Spinal cord (tissue), 10 donors: Measurements from ENCODE around the gene TLN1. TPM values are rescaled to one million over a fixed set of nuclear protein-coding genes. Genes with fewer than 3 reads are reported as not detected.

ENCODE experiments used
- DNase-seq, 6 donors: peaks; one replicate each; pipeline versions ENCODE4 v3.0.0 to v3.0.0-alpha.2; 2013 to 2015; ENCODE audit warnings: low spot score in 6 of 6, low read depth in 4 of 6
- H3K27ac ChIP-seq: one replicate; pipeline ENCODE4 v1.5.1; 2013; ENCODE audit warnings: low read depth, low read length, control low read depth
- H3K27me3 ChIP-seq: one replicate; pipeline ENCODE4 v1.6.1; 2013; ENCODE audit warnings: low read length; ENCODE audit not compliant: control insufficient read depth, insufficient read depth
- H3K36me3 ChIP-seq: one replicate; pipeline ENCODE4 v1.6.1; 2013; ENCODE audit warnings: low read length; ENCODE audit not compliant: control insufficient read depth, insufficient read depth
- H3K4me1 ChIP-seq: one replicate; pipeline ENCODE4 v1.6.1; 2013; ENCODE audit warnings: low read length; ENCODE audit not compliant: control insufficient read depth, insufficient read depth
- H3K4me3 ChIP-seq: one replicate; pipeline ENCODE4 v1.5.1; 2013; ENCODE audit warnings: low read depth, low read length, control low read depth
- H3K9me3 ChIP-seq: one replicate; pipeline ENCODE4 v1.6.1; 2013; ENCODE audit warnings: low read length; ENCODE audit not compliant: control insufficient read depth, insufficient read depth
- WGBS: methylation state at CpG from one replicate; pipeline ENCODE4 v1.1.5; 2013; ENCODE audit warnings: missing lambda C conversion rate; ENCODE audit not compliant: insufficient coverage; 5-methylcytosine and 5-hydroxymethylcytosine counted together
- polyA plus RNA-seq, 2 donors: library from polyadenylated mRNA; unstranded; fragments of 120-200 nt; gene quantifications; one replicate each; pipeline ENCODE4 v1.2.1, GENCODE V29; 2013; ENCODE audit not compliant: insufficient read length in 2 of 2
- total RNA-seq, 2 donors: library from RNA; depleted of rRNA in 1 of 2; stranded (reverse); fragments of 120-200 nt in 1 of 2; fragments of >200 nt in 1 of 2; gene quantifications; one replicate each; pipeline versions ENCODE4 v1.2.3 to v1.2.4, GENCODE V29; 2013 to 2014
- donor health status: healthy.

Gene TLN1
- total and polyA plus RNA-seq, 4 donors: 73.7 to 135 (median 83.0) TPM

DNA sequence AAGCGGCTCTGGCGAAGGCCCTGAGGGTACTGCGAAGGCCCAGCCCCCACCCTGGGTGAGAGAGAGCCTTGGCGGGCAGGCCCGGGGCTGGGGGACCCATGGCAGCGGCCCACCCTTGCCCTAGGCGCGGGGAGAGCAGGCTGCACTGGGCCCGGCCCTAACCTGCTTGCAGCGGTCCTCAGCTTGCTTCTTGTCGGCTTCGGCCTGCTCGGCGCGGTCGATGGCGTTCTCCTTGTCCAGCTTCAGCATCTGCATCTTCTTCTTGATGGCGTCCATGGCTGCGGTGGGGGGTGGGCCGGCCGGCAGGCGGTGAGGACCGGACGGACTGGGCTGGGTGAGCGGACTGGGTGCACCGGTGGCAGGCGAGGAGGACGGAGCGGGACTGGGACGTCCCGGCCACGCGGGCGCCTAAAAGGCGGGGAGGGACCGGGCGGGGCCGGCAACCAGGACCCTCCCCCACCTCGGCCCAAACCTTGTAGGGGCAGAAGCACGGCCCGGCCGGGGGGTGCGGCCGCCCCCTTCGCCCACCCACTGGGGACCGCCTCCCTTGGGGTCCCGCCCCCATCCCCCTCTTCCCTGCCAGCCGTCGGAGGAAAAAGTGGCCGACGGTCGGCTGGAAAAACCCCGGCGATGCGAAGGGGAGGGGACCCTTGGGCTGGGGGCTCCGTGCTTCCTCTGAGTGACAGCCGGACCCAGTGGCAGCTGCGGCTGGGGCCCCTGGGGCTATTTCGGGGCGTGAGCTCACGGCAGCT, 42.3 kb downstream of the TLN1 start, which contains the start of gene TPM2:
Gene TPM2 (minus strand): TSS at position 384 of the 752 bp plus-strand sequence. CDS start 108 bp downstream, at position 276.
- H3K4me3 ChIP-seq: peak within 1 kb of the TSS; percentile 88
- peak within 1 kb of the TSS; percentile 95 for H3K27ac ChIP-seq
- H3K9me3 ChIP-seq: no peaks in the 10 kb centered on the region
- peaks cover 34% of the 10 kb centered on the region for H3K4me1 ChIP-seq
- H3K27me3 ChIP-seq: no peaks in the 10 kb centered on the region
- peak in 1 of 6 donors; percentile 45 for DNase-seq
- H3K36me3 ChIP-seq: peaks cover 9% of the 10 kb centered on the region
- WGBS: 9% methylated on average over 57 of the region's 61 CpGs

- H3K4me1 ChIP-seq: peaks cover 34% of the 10 kb centered on the region
- peak overlapping the region; percentile 88 for H3K4me3 ChIP-seq
- peaks cover 13% of the 10 kb centered on the region for H3K36me3 ChIP-seq
- no peak for DNase-seq
- WGBS: 60% methylated on average over 11 of the region's 12 CpGs
- H3K27ac ChIP-seq: peak overlapping the region; percentile 95
- H3K9me3 ChIP-seq: no peaks in the 10 kb centered on the region
- no peaks in the 10 kb centered on the region for H3K27me3 ChIP-seq
Measured at GRCh38 chr9:35688558-35689541, 43.1 kb downstream of the TLN1 start.

- no peaks in the 10 kb centered on the region for H3K9me3 ChIP-seq
- H3K4me3 ChIP-seq: no peak overlapping the region
- H3K4me1 ChIP-seq: peaks cover 34% of the 10 kb centered on the region
- WGBS: no CpG with 5 or more reads among the region's 2 CpGs
- peaks cover 13% of the 10 kb centered on the region for H3K36me3 ChIP-seq
- no peak for DNase-seq
- H3K27ac ChIP-seq: no peak overlapping the region
- H3K27me3 ChIP-seq: no peaks in the 10 kb centered on the region
Measured at GRCh38 chr9:35687972-35688557, 43.9 kb downstream of the TLN1 start.

GRCh38 chr9:35687306-35687705, 44.7 kb downstream of the TLN1 start:
- DNase-seq: no peak
- no CpG with 5 or more reads among the region's 2 CpGs for whole genome bisulfite sequencing
- Histone ChIP-seq H3K9me3 (no peaks in the 10 kb centered on the region), H3K27ac (no peak overlapping the region), H3K4me3 (no peak overlapping the region), H3K36me3 (peaks cover 16% of the 10 kb centered on the region), H3K4me1 (peaks cover 34% of the 10 kb centered on the region), H3K27me3 (no peaks in the 10 kb centered on the region)

GRCh38 chr9:35686222-35687203, 45.5 kb downstream of the TLN1 start:
- Histone ChIP-seq H3K4me1 (peaks cover 33% of the 10 kb centered on the region), H3K9me3 (no peaks in the 10 kb centered on the region), H3K36me3 (peaks cover 18% of the 10 kb centered on the region), H3K4me3 (no peak overlapping the region), H3K27ac (peak overlapping the region; percentile 40), H3K27me3 (no peaks in the 10 kb centered on the region)
- WGBS: 75% methylated on average over 7 of the region's 11 CpGs
- DNase-seq: no peak

DNA sequence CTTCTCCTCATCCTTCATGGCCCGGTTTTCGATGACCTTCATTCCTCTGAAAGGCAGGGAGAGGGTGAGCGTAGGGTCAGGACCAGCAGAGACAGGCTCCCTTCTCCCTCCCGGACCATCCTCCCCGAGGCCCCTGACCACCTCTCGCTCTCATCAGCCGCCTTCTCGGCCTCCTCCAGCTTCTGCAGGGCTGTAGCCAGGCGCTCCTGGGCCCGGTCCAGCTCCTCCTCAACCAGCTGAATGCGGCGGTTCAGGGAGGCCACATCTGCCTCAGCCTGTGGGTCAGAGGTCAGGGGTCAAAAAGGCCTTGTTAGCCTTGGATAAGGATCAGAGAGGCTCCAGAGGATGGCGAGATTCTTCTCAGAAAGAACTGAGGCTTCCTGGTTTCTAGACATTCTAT, 46.5 kb downstream of the TLN1 start:
- peak in 1 of 6 donors; percentile 44 for DNase-seq
- Histone ChIP-seq H3K27ac (no peak overlapping the region), H3K9me3 (no peaks in the 10 kb centered on the region), H3K4me1 (peaks cover 27% of the 10 kb centered on the region), H3K4me3 (no peak overlapping the region), H3K27me3 (no peaks in the 10 kb centered on the region), H3K36me3 (peaks cover 18% of the 10 kb centered on the region)
- 71% methylated on average over 10 of the region's 13 CpGs for WGBS

DNA sequence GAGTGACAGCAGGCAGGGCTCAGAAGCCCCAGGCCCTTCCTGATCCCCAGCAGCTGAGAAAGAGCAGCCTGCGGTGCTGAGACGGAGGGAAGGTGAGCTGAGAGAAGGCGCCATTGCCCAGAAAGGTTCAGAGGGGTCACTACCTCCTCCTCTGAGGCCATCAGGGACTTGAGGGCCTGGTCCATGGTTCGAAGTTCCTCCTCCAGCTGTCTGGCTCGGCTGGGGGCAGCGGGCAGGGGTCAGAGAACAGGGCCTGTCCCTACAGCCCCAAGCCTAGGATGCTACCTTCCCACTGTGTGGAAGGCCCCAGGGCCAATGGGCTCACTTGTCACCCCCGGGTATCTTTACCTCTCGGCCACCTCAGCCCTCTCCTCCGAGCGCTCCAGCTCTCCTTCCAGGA, 47.1 kb downstream of the TLN1 start:
- H3K27ac ChIP-seq: no peak overlapping the region
- no peaks in the 10 kb centered on the region for H3K27me3 ChIP-seq
- no peak overlapping the region for H3K4me3 ChIP-seq
- peaks cover 23% of the 10 kb centered on the region for H3K4me1 ChIP-seq
- no peak for DNase-seq
- H3K9me3 ChIP-seq: no peaks in the 10 kb centered on the region
- H3K36me3 ChIP-seq: peaks cover 18% of the 10 kb centered on the region
- WGBS: 94% methylated on average over 9 of the region's 10 CpGs

DNA sequence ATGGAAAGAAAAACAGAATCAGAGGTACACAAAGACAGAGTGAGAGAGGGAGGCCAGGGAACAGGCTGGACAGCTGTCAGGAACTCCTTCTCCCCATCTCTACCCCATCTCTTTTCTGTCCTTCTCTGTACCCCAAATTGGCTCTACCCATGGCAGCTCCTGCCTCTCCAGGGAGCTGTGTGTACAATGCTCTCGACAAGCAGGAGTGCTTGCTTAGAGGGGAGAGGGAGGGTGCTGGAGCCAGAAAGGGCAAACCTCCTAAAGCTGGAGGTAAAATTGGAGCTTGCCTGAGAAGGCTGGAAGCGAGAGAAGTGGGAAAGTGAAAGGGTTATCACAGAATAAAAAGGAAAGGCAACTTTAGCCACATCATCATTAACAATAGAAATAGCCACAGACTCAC, 48.7 kb downstream of the TLN1 start:
- Histone ChIP-seq H3K9me3 (no peaks in the 10 kb centered on the region), H3K27ac (no peak overlapping the region), H3K4me1 (peaks cover 12% of the 10 kb centered on the region), H3K27me3 (no peaks in the 10 kb centered on the region), H3K36me3 (peaks cover 18% of the 10 kb centered on the region), H3K4me3 (no peak overlapping the region)
- 57% methylated on average over 1 of the region's 2 CpGs for WGBS
- DNase-seq: no peak
